Left cardiac atrium (tissue), 4 donors: ENCODE data around the gene IL12RB2. TPM values are rescaled to one million over a fixed set of nuclear protein-coding genes. Genes with fewer than 3 reads are reported as not detected.
A peak's percentile ranks its signal among the peaks of the same experiment; 100 is the strongest.
"Not testable (repeated sequence)": the region's sequence is repeated elsewhere in the genome, so short reads cannot be mapped to it uniquely, and the experiment has no call there.

Experiments used
- ATAC-seq, 2 donors: fragments of 200-7000 bp; cut with Tn5 transposase; one replicate each; pipeline ENCODE4 v1.9.1; 2020; ENCODE audit warnings: mild to moderate bottlenecking in 2 of 2, moderate library complexity in 2 of 2
- DNase-seq: peaks from one replicate; pipeline ENCODE4 v3.0.0-alpha.2; 2020
- intact Hi-C, 2 donors: fragments of 100-400 bp; cut with DNase I; formaldehyde crosslinking; loops; one replicate each; pipeline versions ENCODE4 v1.14.1 to v1.15.1; 2022 to 2023
- total RNA-seq, 2 donors: library from RNA; stranded (reverse); fragmentation: NEBNext Ultra II Directional; extraction: Animal tissue kit (Norgen Biotek cat#: 25700); gene quantifications; one replicate each; pipeline ENCODE4 v1.2.1, GENCODE V29; 2021
- donor health status: DM: no; HTN: yes; CAD: no.
- donor health status: DM: no; HTN: yes; CAD: no; lungs with severe emphysema.
- donor health status: DM: yes; HTN: yes; CAD: no.
- donor health status: Dilated cardiomyopathy.

Gene IL12RB2
- total RNA-seq, 2 donors from 2014 or later = 0.63 to 2.9 TPM

- DNase-seq (no peak), ATAC-seq (no peak)
- intact Hi-C loops = no loop called here
Measured at GRCh38 chr1:67382292-67382691, 74.6 kb downstream of the IL12RB2 start.

- no peak for DNase-seq
- intact Hi-C loops = no loop called here
- no peak for ATAC-seq
Measured at GRCh38 chr1:67383999-67384638, 76.4 kb downstream of the IL12RB2 start.

DNA sequence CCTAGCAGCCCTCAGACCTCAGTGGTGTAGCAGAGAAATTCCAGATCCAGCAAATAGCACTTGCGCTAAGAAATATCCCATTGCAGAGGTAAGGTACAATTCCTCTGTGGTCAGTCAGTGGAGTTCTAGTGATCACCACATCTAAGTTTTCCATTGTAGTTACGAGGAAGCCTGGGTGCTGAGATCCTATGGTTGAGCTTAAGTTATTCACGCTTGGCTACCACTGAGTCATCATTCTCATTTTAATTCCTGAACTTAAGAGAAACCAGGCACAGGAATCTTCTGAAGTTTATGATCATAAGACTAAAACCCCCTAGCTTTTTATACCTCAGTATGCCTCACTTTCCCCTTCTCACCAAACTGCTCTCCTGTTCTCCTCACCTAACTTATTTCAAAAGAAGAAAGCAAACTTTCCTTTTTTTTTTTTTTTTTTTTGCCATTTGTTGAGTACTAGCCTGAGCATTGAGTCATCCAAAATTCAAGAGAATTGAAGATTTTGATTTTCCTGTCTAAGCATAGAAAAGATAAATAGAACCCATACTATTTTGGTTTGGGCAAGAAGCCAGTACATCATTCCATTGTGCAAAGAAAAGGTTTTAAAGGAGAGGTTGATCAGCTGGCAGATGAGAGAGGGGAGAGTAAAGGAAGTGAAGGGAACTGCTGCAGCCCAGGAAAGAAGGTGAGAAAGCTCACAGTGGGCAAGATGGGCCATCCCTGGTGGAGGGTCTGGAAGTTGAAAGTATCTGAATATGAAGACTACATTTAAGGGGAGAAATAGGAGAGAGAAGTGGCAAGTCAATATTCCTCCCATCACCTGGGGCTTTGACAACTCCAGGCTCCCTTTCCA, 82.6 kb downstream of the IL12RB2 start:
- intact Hi-C loops = no loop called here
- DNase-seq (no peak), ATAC-seq (no peak)

GRCh38 chr1:67393240-67393639, 85.6 kb downstream of the IL12RB2 start:
- DNase-seq (peak; percentile 44), ATAC-seq (peak; percentile 78 to 83)
- intact Hi-C loops = no loop called here

DNA sequence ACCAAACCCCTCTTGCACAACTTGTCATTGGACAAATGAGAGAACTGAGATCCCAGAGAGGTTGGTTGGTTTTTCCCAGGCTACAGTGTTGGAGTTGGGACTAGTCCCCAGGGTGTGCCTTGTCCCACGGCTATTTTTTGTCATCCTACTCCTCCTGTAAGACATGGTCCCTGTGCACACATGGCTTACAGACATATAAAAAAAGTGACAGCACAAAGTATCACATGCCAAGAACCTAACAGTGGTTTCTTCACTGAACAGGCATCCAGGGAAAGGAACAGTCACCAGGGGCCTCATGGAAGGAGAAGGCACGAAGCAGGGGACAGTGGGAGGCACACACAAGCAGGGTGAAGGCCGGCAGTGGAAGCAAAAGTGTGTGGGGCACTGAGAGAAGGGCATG, 86.1 kb downstream of the IL12RB2 start:
- intact Hi-C loops = no loop called here
- peak; percentile 14 to 19 for ATAC-seq
- no peak for DNase-seq

DNA sequence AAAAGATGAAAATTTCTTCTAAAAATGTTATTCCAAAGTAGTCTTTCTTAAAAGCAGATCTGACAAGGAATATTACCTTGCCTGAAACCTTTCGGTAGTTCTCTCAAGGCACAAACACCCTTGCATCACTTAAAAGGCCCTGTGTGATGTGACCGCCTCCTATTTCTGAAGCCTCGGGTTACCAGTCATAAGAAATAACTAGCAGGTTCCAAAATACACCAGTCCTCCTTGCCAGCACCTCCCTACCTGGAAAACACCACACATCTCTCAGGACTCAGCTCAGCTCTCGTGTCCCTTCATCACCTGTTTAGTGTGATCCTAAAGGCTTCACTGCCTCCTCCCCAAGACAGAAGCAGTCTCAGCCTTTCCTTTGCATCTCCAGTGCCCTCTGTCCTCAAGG, 86.9 kb downstream of the IL12RB2 start:
- intact Hi-C loops = no loop called here
- ATAC-seq = no peak
- no peak for DNase-seq

DNA sequence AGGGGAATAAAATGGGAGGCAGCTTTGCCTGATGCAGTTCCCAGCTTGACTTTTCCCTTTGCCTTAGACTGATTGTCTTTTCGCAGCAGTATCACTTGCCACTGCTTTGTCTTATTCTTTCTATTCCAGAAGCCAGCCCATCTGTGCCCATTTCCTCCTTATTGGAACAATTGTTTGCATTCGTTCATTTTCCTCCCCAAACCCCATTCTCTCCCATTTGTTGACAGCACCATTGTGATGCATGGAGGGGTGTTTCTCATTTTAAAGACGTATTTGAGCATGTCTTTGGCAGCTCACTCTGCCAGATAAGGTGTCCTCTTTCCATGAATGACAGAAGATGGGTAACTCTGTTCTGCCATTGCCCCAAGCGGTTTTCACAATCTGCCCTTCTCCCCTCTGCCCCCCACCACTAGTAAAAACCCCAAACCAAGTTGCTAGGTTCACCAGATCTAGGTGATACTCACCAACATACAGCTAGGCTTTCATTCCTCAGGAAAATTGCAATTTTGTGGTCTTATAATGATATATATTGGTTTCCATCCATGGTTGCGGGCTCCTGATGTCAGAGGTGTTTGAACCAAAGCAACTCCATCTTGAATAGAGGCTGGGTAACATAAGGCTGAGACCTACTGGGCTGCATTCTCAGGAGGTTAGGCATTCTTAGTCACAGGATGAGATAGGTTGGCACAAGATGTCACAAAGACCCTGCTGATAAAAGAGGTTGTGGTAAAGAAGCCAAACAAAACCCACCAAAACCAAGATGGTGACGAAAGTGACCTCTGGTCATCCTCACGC, 91.7 kb downstream of the IL12RB2 start:
- ATAC-seq = no peak

DNA sequence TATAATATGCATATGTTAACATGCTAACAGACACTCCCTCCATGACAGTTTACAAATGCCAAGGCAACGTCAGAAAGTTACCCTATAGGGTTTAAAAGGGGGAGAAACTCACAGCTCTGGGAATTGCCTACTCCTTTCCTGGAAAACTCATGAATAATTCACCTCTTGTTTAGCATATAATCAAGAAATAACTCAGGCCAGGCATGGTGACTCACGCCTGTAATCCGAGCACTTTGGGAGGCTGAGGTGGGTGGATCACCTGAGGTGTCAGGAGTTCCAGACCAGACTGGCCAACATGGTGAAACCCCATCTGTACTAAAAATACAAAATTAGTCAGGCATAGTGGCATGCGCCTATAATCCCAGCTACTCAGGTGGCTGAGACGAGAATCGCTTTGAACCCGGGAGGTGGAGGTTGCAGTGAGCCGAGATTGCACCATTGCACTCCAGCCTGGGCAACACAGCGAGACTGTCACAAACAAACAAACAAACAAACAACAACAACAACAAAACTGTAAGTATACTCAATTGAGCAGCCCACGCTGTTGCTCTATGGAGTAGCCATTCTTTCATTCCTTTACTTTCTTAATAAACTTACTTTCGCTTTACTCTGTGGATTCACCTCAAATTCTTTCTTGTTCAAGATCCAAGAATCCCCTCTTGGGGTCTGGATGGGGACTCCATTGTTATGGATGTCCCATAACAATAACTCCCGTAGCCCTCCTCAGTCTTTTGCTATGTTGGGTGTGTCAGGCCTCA, 92.5 kb downstream of the IL12RB2 start:
- intact Hi-C loops, DNase-seq, ATAC-seq: not testable (repeated sequence)

More for the DNA sequence above, 91.7 kb downstream of the IL12RB2 start:
- intact Hi-C loops = no loop called here
- no peak for DNase-seq

- no peak for DNase-seq
- intact Hi-C loops = no loop called here
Measured at GRCh38 chr1:67401443-67401842, 93.8 kb downstream of the IL12RB2 start.

GRCh38 chr1:67404212-67404620, 96.5 kb downstream of the IL12RB2 start:
- intact Hi-C loops = no loop called here
- no peak for ATAC-seq
- no peak for DNase-seq

More at GRCh38 chr1:67401443-67401842, 93.8 kb downstream of the IL12RB2 start:
- no peak for ATAC-seq

GRCh38 chr1:67405473-67406245, 98.0 kb downstream of the IL12RB2 start:
- no peak for DNase-seq
- intact Hi-C loops = no loop called here
- no peak for ATAC-seq

DNA sequence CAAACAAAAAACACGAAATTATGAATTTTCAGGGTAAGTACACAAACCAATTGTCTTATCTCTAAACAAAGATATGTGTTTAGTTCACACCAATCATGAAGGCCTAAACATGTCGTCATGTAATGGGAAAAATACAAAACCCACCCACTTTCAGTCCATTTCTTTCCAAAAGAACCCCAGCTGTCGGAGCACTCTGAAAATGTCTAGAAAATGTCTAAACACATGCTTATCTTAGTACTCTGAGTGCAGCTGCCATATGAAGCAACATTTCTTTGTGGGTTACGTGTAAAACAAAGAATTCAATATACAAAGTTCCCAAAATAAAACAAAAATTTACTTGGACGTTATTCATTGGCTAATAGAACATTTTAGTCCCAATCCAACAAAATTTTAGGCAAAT, 99.8 kb downstream of the IL12RB2 start:
- intact Hi-C loops = no loop called here
- DNase-seq (no peak), ATAC-seq (peak in 1 of 2 donors; percentile 57)

DNA sequence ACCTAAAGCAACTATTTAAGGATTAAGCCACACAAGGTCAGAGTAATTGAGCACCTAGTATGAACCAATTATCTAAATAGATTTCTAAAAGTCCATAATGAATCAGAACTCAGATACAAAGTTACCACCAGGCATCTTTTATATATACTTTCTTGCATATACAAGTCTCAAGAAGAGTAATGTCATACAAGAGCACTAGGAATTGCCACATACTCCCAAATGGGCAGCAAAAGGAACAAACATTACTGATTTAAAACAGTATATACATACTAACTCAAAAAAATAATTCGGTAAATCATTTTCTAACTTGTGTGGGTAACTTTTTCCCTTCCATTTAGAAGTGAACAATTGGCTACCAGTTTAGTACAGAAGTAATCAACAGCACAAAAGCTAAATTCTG, 100.5 kb downstream of the IL12RB2 start:
- DNase-seq (no peak), ATAC-seq (no peak)
- intact Hi-C loops = no loop called here

DNA sequence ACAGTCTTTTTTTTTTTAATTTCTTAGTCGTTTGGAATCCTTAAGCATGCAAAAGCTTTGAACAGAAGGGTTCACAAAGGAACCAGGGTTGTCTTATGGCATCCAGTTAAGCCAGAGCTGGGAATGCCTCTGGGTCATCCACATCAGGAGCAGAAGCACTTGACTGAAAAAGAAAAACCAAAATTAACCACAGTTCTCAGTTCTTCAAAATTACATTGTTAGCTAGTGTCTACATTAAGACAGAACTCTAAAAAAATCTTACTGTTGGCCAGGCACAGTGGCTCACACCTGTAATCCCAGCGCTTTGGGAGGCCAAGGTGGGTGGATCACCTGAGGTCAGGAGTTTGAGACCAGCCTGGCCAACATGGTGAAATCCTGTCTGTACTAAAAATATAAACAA, 105.4 kb downstream of the IL12RB2 start:
- DNase-seq, ATAC-seq, intact Hi-C loops: not testable (repeated sequence)

- intact Hi-C loops = no loop called here
- DNase-seq (no peak), ATAC-seq (no peak)
Measured at GRCh38 chr1:67414574-67414973, 106.9 kb downstream of the IL12RB2 start.

DNA sequence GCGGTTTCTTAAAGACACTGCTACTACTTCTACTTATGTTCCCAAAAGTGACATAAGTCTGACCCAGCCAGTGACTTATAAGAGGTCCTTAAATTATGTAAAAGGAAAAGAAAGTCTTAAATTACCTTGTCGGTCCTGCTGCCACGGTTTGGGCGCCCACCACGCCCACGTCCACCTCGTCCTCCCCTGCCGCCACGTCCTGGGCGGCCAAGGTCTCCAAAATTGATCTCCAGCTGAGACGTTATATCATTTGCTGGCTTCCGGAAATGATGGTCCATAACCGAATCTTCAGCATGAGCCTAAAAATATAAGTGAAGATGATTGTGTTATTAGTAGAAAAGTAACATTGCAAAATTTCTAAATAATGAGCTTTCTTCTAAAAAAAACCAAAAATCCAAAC, 107.4 kb downstream of the IL12RB2 start:
- intact Hi-C loops = no loop called here
- ATAC-seq (no peak), DNase-seq (no peak)

DNA sequence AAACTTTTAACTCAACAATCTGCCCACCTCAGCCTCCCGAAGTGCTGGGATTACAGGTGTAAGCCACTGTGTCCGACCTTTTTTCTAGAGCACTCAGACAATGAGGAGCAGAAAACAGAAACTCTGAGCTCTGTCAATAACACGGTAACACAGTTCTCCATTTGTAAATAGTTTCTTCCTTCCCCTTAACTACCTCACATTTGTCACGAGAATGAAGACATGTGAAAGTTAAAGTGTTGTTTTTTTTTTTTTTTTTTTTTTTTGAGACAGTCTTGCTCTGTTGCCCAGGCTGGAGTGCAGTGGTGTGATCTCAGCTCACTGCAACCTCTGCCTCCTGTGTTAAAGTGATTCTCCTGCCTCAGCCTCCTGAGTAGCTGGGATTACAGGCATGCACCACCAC, 110.1 kb downstream of the IL12RB2 start:
- ATAC-seq, DNase-seq, intact Hi-C loops: not testable (repeated sequence)

DNA sequence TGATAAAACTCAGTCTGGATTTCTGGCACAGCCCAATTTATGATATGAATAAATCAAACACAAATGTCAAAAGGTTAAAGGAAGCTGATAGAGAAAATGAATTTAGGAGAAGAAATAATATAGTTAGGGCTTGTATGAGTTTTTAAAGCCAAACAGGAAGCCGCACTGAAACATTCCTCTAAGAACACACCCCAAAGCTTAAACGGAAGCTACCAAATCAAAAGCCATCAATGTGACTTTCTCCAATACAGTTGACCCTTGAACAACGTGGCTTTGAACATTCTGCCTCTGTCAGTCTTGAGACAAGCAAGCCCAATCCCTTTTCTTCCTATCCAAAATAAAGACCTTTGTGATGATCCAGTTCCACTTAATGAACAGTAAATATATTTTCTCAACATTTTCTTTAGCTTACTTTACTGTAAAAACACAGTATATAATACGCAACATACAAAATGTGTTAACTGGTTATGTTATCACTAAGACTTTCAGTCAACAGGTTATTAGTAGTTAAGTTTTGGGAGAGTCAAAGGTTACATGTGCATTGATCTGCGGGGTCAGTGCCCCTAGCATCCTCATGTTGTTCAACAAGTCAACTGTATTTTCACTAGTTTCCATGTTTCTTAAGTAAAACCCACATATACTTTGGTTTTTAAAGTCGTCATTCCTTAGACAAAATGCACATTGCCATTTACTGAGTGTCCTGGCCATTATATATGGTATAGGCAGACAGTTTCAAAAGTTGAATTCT, 111.3 kb downstream of the IL12RB2 start:
- intact Hi-C loops = no loop called here
- DNase-seq (no peak), ATAC-seq (no peak)
